Activated T-cell treated with anti-CD3 and anti-CD28 coated beads, Interleukin-2, amount 50 U/mL, for 72 hours (primary cell): ENCODE data around the gene TRIM66. TPM values are rescaled to one million over a fixed set of nuclear protein-coding genes. Genes with fewer than 3 reads are reported as not detected.

Experiments used
- ATAC-seq, 2 donors: fragments of 150-1000 bp; cut with Tn5 transposase; replicated peaks in 1 of 2; 2 replicates each; pipeline ENCODE4 v1.10.0; 2021; ENCODE audit warnings: moderate library complexity in 2 of 2, mild to moderate bottlenecking in 1 of 2
- DNase-seq, 2 donors: peaks; one replicate each; pipeline ENCODE4 v3.0.0; 2021 to 2022; ENCODE audit warnings: mixed read lengths in 1 of 2
- H3K27ac Mint-ChIP-seq: one replicate; pipeline ENCODE4 v1.8.0; 2022; ENCODE audit warnings: mild to moderate bottlenecking, moderate library complexity, mixed read lengths
- H3K27me3 Mint-ChIP-seq: one replicate; pipeline ENCODE4 v1.8.0; 2022; ENCODE audit warnings: low read depth, mixed read lengths
- H3K36me3 Mint-ChIP-seq, 2 donors: one replicate each; pipeline ENCODE4 v1.8.0; 2022; ENCODE audit warnings: mixed read lengths in 2 of 2, mild to moderate bottlenecking in 1 of 2; ENCODE audit not compliant: insufficient read depth in 2 of 2
- H3K4me1 Mint-ChIP-seq: one replicate; pipeline ENCODE4 v1.8.0; 2022; ENCODE audit warnings: low read depth, mixed read lengths
- H3K4me3 Mint-ChIP-seq, 2 donors: one replicate each; pipeline ENCODE4 v1.8.0; 2022; ENCODE audit warnings: mild to moderate bottlenecking in 2 of 2, mixed read lengths in 2 of 2, moderate library complexity in 2 of 2
- H3K9me3 Mint-ChIP-seq, 2 donors: one replicate each; pipeline ENCODE4 v1.8.0; 2022; ENCODE audit warnings: mixed read lengths in 2 of 2
- total RNA-seq, 2 donors: library from RNA; stranded (reverse); gene quantifications; one replicate each; pipeline ENCODE4 v1.2.3, GENCODE V29; 2022

Gene TRIM66
- total RNA-seq, 2 donors from 2014 or later: 26.4 to 30.2 TPM

- no peaks in the 10 kb centered on the region for H3K9me3 Mint-ChIP-seq
- ATAC-seq (peak in 1 of 2 donors; percentile 11), DNase-seq (no peak)
- H3K36me3 Mint-ChIP-seq: no peaks in the 10 kb centered on the region
- no peak overlapping the region for H3K4me3 Mint-ChIP-seq
- no peak overlapping the region for H3K27ac Mint-ChIP-seq
- no peaks in the 10 kb centered on the region for H3K4me1 Mint-ChIP-seq
- H3K27me3 Mint-ChIP-seq: peaks cover 9% of the 10 kb centered on the region
Observed at GRCh38 chr11:8707541-8708191, 25.2 kb upstream of the TRIM66 start.

- Mint-ChIP-seq H3K4me1 (no peaks in the 10 kb centered on the region), H3K27ac (no peak overlapping the region), H3K4me3 (no peak overlapping the region), H3K27me3 (peaks cover 9% of the 10 kb centered on the region), H3K36me3 (no peaks in the 10 kb centered on the region), H3K9me3 (no peaks in the 10 kb centered on the region)
- ATAC-seq: no peak
- no peak for DNase-seq
Observed at GRCh38 chr11:8706673-8707432, 24.4 kb upstream of the TRIM66 start.

- DNase-seq (no peak), ATAC-seq (no peak)
- H3K4me3 Mint-ChIP-seq: no peak overlapping the region
- H3K27ac Mint-ChIP-seq: no peak overlapping the region
- H3K4me1 Mint-ChIP-seq: no peaks in the 10 kb centered on the region
- H3K36me3 Mint-ChIP-seq: no peaks in the 10 kb centered on the region
- no peaks in the 10 kb centered on the region for H3K9me3 Mint-ChIP-seq
- H3K27me3 Mint-ChIP-seq: peaks cover 9% of the 10 kb centered on the region
Observed at GRCh38 chr11:8705146-8705545, 22.7 kb upstream of the TRIM66 start.

GRCh38 chr11:8704136-8704535, 21.7 kb upstream of the TRIM66 start:
- H3K4me1 Mint-ChIP-seq: no peaks in the 10 kb centered on the region
- ATAC-seq: no peak
- no peaks in the 10 kb centered on the region for H3K36me3 Mint-ChIP-seq
- DNase-seq: no peak
- H3K27ac Mint-ChIP-seq: no peak overlapping the region
- no peaks in the 10 kb centered on the region for H3K9me3 Mint-ChIP-seq
- no peak overlapping the region for H3K4me3 Mint-ChIP-seq
- peaks cover 9% of the 10 kb centered on the region for H3K27me3 Mint-ChIP-seq

GRCh38 chr11:8702598-8702915, 20.1 kb upstream of the TRIM66 start:
- H3K4me1 Mint-ChIP-seq: no peaks in the 10 kb centered on the region
- no peaks in the 10 kb centered on the region for H3K36me3 Mint-ChIP-seq
- H3K9me3 Mint-ChIP-seq: no peaks in the 10 kb centered on the region
- peaks cover 9% of the 10 kb centered on the region for H3K27me3 Mint-ChIP-seq
- ATAC-seq (no peak), DNase-seq (no peak)
- H3K4me3 Mint-ChIP-seq: no peak overlapping the region
- H3K27ac Mint-ChIP-seq: no peak overlapping the region

GRCh38 chr11:8701891-8702597, 19.6 kb upstream of the TRIM66 start:
- Mint-ChIP-seq H3K4me3 (no peak overlapping the region), H3K27me3 (peaks cover 9% of the 10 kb centered on the region), H3K27ac (no peak overlapping the region), H3K4me1 (no peaks in the 10 kb centered on the region), H3K9me3 (no peaks in the 10 kb centered on the region), H3K36me3 (no peaks in the 10 kb centered on the region)
- no peak for ATAC-seq
- no peak for DNase-seq

- DNase-seq: no peak
- Mint-ChIP-seq H3K4me3 (no peak overlapping the region), H3K4me1 (no peaks in the 10 kb centered on the region), H3K27me3 (no peaks in the 10 kb centered on the region), H3K36me3 (no peaks in the 10 kb centered on the region), H3K9me3 (no peaks in the 10 kb centered on the region), H3K27ac (no peak overlapping the region)
- ATAC-seq: no peak
Observed at GRCh38 chr11:8699903-8700302, 17.4 kb upstream of the TRIM66 start.

GRCh38 chr11:8698917-8699441, 16.5 kb upstream of the TRIM66 start:
- no peaks in the 10 kb centered on the region for H3K9me3 Mint-ChIP-seq
- no peaks in the 10 kb centered on the region for H3K27me3 Mint-ChIP-seq
- no peak overlapping the region for H3K27ac Mint-ChIP-seq
- H3K4me3 Mint-ChIP-seq: no peak overlapping the region
- H3K36me3 Mint-ChIP-seq: no peaks in the 10 kb centered on the region
- no peak for DNase-seq
- no peak for ATAC-seq
- H3K4me1 Mint-ChIP-seq: no peaks in the 10 kb centered on the region

- no peak for DNase-seq
- no peaks in the 10 kb centered on the region for H3K27me3 Mint-ChIP-seq
- H3K27ac Mint-ChIP-seq: no peak overlapping the region
- ATAC-seq: peak in 1 of 2 donors; percentile 12
- no peak overlapping the region for H3K4me3 Mint-ChIP-seq
- no peaks in the 10 kb centered on the region for H3K36me3 Mint-ChIP-seq
- no peaks in the 10 kb centered on the region for H3K4me1 Mint-ChIP-seq
- H3K9me3 Mint-ChIP-seq: no peaks in the 10 kb centered on the region
Observed at GRCh38 chr11:8698379-8698851, 15.9 kb upstream of the TRIM66 start.

- Mint-ChIP-seq H3K9me3 (no peaks in the 10 kb centered on the region), H3K4me3 (no peak overlapping the region), H3K27ac (no peak overlapping the region), H3K27me3 (no peaks in the 10 kb centered on the region), H3K36me3 (no peaks in the 10 kb centered on the region), H3K4me1 (no peaks in the 10 kb centered on the region)
- DNase-seq (no peak), ATAC-seq (no peak)
Observed at GRCh38 chr11:8697054-8697453, 14.6 kb upstream of the TRIM66 start.

- peaks cover 0 to 3% of the 10 kb centered on the region in 2 donors for H3K36me3 Mint-ChIP-seq
- no peak overlapping the region for H3K27ac Mint-ChIP-seq
- ATAC-seq (peak in 1 of 2 donors; percentile 9), DNase-seq (no peak)
- H3K9me3 Mint-ChIP-seq: no peaks in the 10 kb centered on the region
- H3K4me3 Mint-ChIP-seq: no peak overlapping the region
- no peaks in the 10 kb centered on the region for H3K27me3 Mint-ChIP-seq
- peaks cover 26% of the 10 kb centered on the region for H3K4me1 Mint-ChIP-seq
Observed at GRCh38 chr11:8694137-8694536, 11.7 kb upstream of the TRIM66 start.

- H3K36me3 Mint-ChIP-seq: peaks cover 0 to 6% of the 10 kb centered on the region in 2 donors
- ATAC-seq (no peak), DNase-seq (no peak)
- no peak overlapping the region for H3K4me3 Mint-ChIP-seq
- peaks cover 29% of the 10 kb centered on the region for H3K4me1 Mint-ChIP-seq
- H3K27ac Mint-ChIP-seq: peak overlapping the region; percentile 27
- H3K27me3 Mint-ChIP-seq: no peaks in the 10 kb centered on the region
- no peaks in the 10 kb centered on the region for H3K9me3 Mint-ChIP-seq
Observed at GRCh38 chr11:8693555-8693954, 11.1 kb upstream of the TRIM66 start.

- H3K4me1 Mint-ChIP-seq: peaks cover 34% of the 10 kb centered on the region
- H3K36me3 Mint-ChIP-seq: peaks cover 0 to 6% of the 10 kb centered on the region in 2 donors
- H3K27ac Mint-ChIP-seq: peak overlapping the region; percentile 27
- no peak overlapping the region for H3K4me3 Mint-ChIP-seq
- no peaks in the 10 kb centered on the region for H3K9me3 Mint-ChIP-seq
- no peak for ATAC-seq
- H3K27me3 Mint-ChIP-seq: no peaks in the 10 kb centered on the region
- no peak for DNase-seq
Observed at GRCh38 chr11:8693010-8693551, 10.6 kb upstream of the TRIM66 start.
